ENCODE results near the gene TECTA. TPM values are rescaled to one million over a fixed set of nuclear protein-coding genes. Genes with fewer than 3 reads are reported as not detected.

TECTA gene
- total and polyA plus RNA-seq, 2 of the 8 experiments (the other 6 are each of a cell fraction or from before 2014, with no cell fraction given), result 0.59 to 1.0 TPM

- Histone ChIP-seq H2BK120ac (replicated peaks; ENCODE audit: low read depth, low read length) (no peak overlapping the region), H3K56ac (replicated peaks; ENCODE audit: insufficient read length, low read depth, low read length) (no peak overlapping the region), H3K4me3 (ENCODE audit: extremely low read depth in 1 of 4, insufficient read depth in 2 of 4, low read depth in 3 of 4, low read length in 4 of 4) (no peak overlapping the region), H3K27ac (ENCODE audit: low read depth, low read length) (no peak overlapping the region), H3K79me2 (ENCODE audit: control insufficient read depth in 1 of 2, insufficient read depth in 2 of 2, low read length in 2 of 2) (no peaks in the 10 kb centered on the region), H3K23me2 (ENCODE audit: low read depth, low read length) (no peaks in the 10 kb centered on the region), H2AK5ac (ENCODE audit: low read depth, low read length) (no peak overlapping the region), H3K23ac (ENCODE audit: insufficient read length) (no peak overlapping the region), H2BK5ac (ENCODE audit: low read depth, low read length) (no peak overlapping the region), H4K5ac (ENCODE audit: insufficient read length, low read depth, low read length) (no peak overlapping the region), H3K4me1 (replicated peaks in 1 of 4; ENCODE audit: control insufficient read depth in 3 of 4, insufficient read depth in 4 of 4, low read length in 3 of 4) (no peaks in the 10 kb centered on the region), H4K20me1 (replicated peaks in 1 of 2; ENCODE audit: control insufficient read depth in 1 of 2, insufficient read depth in 2 of 2, low read length in 2 of 2) (no peaks in the 10 kb centered on the region), H2BK15ac (ENCODE audit: low read length) (no peak overlapping the region), H3K27me3 (replicated peaks in 1 of 4; ENCODE audit: control insufficient read depth in 3 of 4, extremely low read depth in 1 of 4, insufficient read depth in 3 of 4, low read length in 3 of 4) (no peaks in the 10 kb centered on the region), H3K4ac (replicated peaks; ENCODE audit: insufficient read length, low read depth, low read length) (no peak overlapping the region), H3K14ac (ENCODE audit: insufficient read length) (no peak overlapping the region), H3K9me3 (ENCODE audit: insufficient read depth in 2 of 2, low read depth in 1 of 2, low read length in 1 of 2) (no peaks in the 10 kb centered on the region), H4K91ac (replicated peaks; ENCODE audit: insufficient read length, low read length) (no peak overlapping the region), H3K18ac (ENCODE audit: extremely low read depth, low read length) (no peak overlapping the region), H3K79me1 (ENCODE audit: low read depth, low read length) (no peaks in the 10 kb centered on the region), H3K36me3 (ENCODE audit: control insufficient read depth in 2 of 4, insufficient read depth in 4 of 4, low read length in 3 of 4) (no peaks in the 10 kb centered on the region), H2AFZ (ENCODE audit: low read length) (no peak overlapping the region), H2BK12ac (ENCODE audit: low read depth, low read length) (no peak overlapping the region), H2BK20ac (ENCODE audit: low read length) (no peak overlapping the region), H3K9ac (replicated peaks in 1 of 4; ENCODE audit: extremely low read depth in 1 of 4, low read depth in 3 of 4, low read length in 3 of 4) (no peak overlapping the region), H4K8ac (ENCODE audit: extremely low read depth, insufficient read depth, low read length) (no peak overlapping the region), H3K4me2 (ENCODE audit: insufficient read depth in 1 of 2, low read depth in 2 of 2, low read length in 2 of 2) (no peak overlapping the region)
- ChIA-PET CTCF (ENCODE audit: partially characterized antibody) (no interaction called here), POLR2A (ENCODE audit: partially characterized antibody) (no interaction called here)
- no peak for DNase-seq (ENCODE audit: low read depth in 1 of 2, low spot score in 2 of 2)
- FAIRE-seq, result no peak
- no peak for TF ChIP-seq RAD21 (IDR thresholded peaks at IDR 0.05 in 1 of 2, conservative IDR thresholded peaks at IDR 0.05 in 1 of 2; ENCODE audit: low read depth in 2 of 2, low read length in 2 of 2)
- TF ChIP-seq E2F6 (IDR thresholded peaks at IDR 0.05), result no peak
- TF ChIP-seq RNF2 (IDR thresholded peaks at IDR 0.05; ENCODE audit: borderline replicate concordance, low read depth, low read length, missing control alignments, poor library complexity, severe bottlenecking), result no peak
- no peak for TF ChIP-seq CREB1 (IDR thresholded peaks at IDR 0.05)
- TF ChIP-seq HDAC6 (IDR thresholded peaks at IDR 0.05; ENCODE audit: low read depth, low read length), result no peak
- no peak for TF ChIP-seq SIN3A (conservative IDR thresholded peaks at IDR 0.05 in 1 of 2, IDR thresholded peaks at IDR 0.05 in 1 of 2; ENCODE audit: low read depth in 1 of 2, low read length in 2 of 2)
- TF ChIP-seq EZH2 (IDR thresholded peaks at IDR 0.05; ENCODE audit: low read depth, low read length, severe bottlenecking), result no peak
- no peak for TF ChIP-seq GTF2F1 (IDR thresholded peaks at IDR 0.05; ENCODE audit: borderline replicate concordance, low read depth, low read length)
- no peak for TF ChIP-seq BACH1 (IDR thresholded peaks at IDR 0.05; ENCODE audit: low read length)
- no peak for TF ChIP-seq SP2 (IDR thresholded peaks at IDR 0.05; ENCODE audit: low read length)
- TF ChIP-seq, protein P1, sequence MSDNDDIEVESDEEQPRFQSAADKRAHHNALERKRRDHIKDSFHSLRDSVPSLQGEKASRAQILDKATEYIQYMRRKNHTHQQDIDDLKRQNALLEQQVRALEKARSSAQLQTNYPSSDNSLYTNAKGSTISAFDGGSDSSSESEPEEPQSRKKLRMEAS (IDR thresholded peaks at IDR 0.05), result no peak
- TF ChIP-seq ATF3 (IDR thresholded peaks at IDR 0.05; ENCODE audit: insufficient read depth, low read depth, low read length), result no peak
- no peak for TF ChIP-seq TEAD4 (IDR thresholded peaks at IDR 0.05; ENCODE audit: low read depth, low read length)
- no peak for TF ChIP-seq ZNF274 (IDR thresholded peaks at IDR 0.05; ENCODE audit: borderline replicate concordance, extremely low read depth, low read length)
These were observed 113.8 kb downstream of the TECTA start for GRCh38 chr11:121214861-121215260.

All from H1 (cell line).